Measurements from ENCODE around the gene OOSP2. TPM values are rescaled to one million over a fixed set of nuclear protein-coding genes. Genes with fewer than 3 reads are reported as not detected.

OOSP2 gene
- total RNA-seq, 1 donor from 2014 or later, result not detected

DNA sequence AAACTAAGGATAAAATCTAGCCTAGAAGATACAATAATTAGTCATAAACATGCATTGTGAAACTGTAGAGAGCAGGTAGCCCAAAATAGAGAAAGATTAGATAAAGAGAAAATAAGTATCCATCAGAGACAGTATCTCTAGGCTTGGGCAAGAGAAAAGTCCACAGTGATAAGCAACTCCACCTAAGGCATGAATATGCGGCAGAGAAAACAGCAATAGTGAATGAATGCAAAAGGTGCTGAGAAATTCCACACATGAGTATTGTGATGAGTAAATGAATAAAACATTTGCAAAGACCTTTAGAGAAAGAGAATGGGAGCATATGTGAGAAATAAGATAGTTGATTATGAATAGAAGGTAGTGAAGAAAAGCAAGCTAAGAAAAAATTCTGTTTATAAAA, 57.0 kb downstream of the OOSP2 start:
- no peaks in the 10 kb centered on the region for H3K36me3 ChIP-seq
- no peaks in the 10 kb centered on the region for H3K9me3 ChIP-seq
- no peaks in the 10 kb centered on the region for H3K4me1 ChIP-seq
- H3K27ac ChIP-seq, result no peak overlapping the region
- H3K27me3 ChIP-seq, result no peaks in the 10 kb centered on the region
- H3K4me3 ChIP-seq, result no peak overlapping the region
- no peak for DNase-seq (ENCODE audit: low spot score in 2 of 2)
- TF ChIP-seq, protein P1, sequence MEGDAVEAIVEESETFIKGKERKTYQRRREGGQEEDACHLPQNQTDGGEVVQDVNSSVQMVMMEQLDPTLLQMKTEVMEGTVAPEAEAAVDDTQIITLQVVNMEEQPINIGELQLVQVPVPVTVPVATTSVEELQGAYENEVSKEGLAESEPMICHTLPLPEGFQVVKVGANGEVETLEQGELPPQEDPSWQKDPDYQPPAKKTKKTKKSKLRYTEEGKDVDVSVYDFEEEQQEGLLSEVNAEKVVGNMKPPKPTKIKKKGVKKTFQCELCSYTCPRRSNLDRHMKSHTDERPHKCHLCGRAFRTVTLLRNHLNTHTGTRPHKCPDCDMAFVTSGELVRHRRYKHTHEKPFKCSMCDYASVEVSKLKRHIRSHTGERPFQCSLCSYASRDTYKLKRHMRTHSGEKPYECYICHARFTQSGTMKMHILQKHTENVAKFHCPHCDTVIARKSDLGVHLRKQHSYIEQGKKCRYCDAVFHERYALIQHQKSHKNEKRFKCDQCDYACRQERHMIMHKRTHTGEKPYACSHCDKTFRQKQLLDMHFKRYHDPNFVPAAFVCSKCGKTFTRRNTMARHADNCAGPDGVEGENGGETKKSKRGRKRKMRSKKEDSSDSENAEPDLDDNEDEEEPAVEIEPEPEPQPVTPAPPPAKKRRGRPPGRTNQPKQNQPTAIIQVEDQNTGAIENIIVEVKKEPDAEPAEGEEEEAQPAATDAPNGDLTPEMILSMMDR (IDR thresholded peaks at IDR 0.05), result no peak
- intact Hi-C loops (cut with DNase I), result no loop called here

Other genes with a start within 250 kb of the OOSP2 start
- 63.0 TPM for gene MRPL16, start 229.6 kb upstream of the OOSP2 start, total RNA-seq
- gene CBLIF, start 194.9 kb upstream of the OOSP2 start, total RNA-seq, result 2.6 TPM
- not detected for gene TCN1, start 173.9 kb upstream of the OOSP2 start, total RNA-seq
- gene OOSP3, start 161.6 kb upstream of the OOSP2 start, total RNA-seq, result not detected
- not detected for gene OOSP1, start 102.0 kb upstream of the OOSP2 start, total RNA-seq
- not detected for gene OOSP4A, start 76.4 kb upstream of the OOSP2 start, total RNA-seq
- not detected for gene OOSP4B, start 23.2 kb upstream of the OOSP2 start, total RNA-seq
- not detected for gene MS4A3, start 16.3 kb downstream of the OOSP2 start, total RNA-seq
- gene MS4A2, start 48.3 kb downstream of the OOSP2 start, total RNA-seq, result not detected
- gene MS4A6A, start 142.7 kb downstream of the OOSP2 start, total RNA-seq, result 35.0 TPM
- gene MS4A4E, start 202.7 kb downstream of the OOSP2 start, total RNA-seq, result 0.75 TPM
- 7.9 TPM for gene MS4A4A, start 240.3 kb downstream of the OOSP2 start, total RNA-seq